HL-60 (cell line): Measurements from ENCODE around the gene PRRT2.
"Not testable (repeated sequence)": the region's sequence is repeated elsewhere in the genome, so short reads cannot be mapped to it uniquely, and the experiment has no call there.

Source experiments
- DNase-seq, 2 experiments: peaks; one replicate each; pipeline ENCODE4 v3.0.0-alpha.2; 2010 to 2020; ENCODE audit warnings: low read depth in 1 of 2, low spot score in 1 of 2
- H3K27ac ChIP-seq: fragments of 250-450 bp; sonication (Bioruptor Pico); replicated peaks from 2 replicates; pipeline ENCODE4 v1.5.1; 2020; ENCODE audit warnings: mild to moderate bottlenecking, moderate library complexity
- H3K27me3 ChIP-seq: fragments of 250-450 bp; sonication (Bioruptor Pico); 2 replicates; pipeline ENCODE4 v1.5.1; 2021; ENCODE audit warnings: mild to moderate bottlenecking, moderate library complexity; ENCODE audit not compliant: insufficient read depth, poor library complexity, severe bottlenecking
- H3K4me3 ChIP-seq: replicated peaks from 2 replicates; pipeline ENCODE4 v1.5.1; 2011; ENCODE audit warnings: mild to moderate bottlenecking, control low read depth, low read length; ENCODE audit not compliant: insufficient read depth
- GABPA ChIP-seq: IDR thresholded peaks from 2 replicates; pipeline ENCODE4 v1.6.1; 2012; ENCODE audit warnings: low read depth
- POLR2AphosphoS5 ChIP-seq: IDR thresholded peaks from 2 replicates; pipeline ENCODE4 v1.6.1; 2012; ENCODE audit warnings: low read depth
- SPI1 ChIP-seq: IDR thresholded peaks from 2 replicates; pipeline ENCODE4 v1.6.1; 2012; ENCODE audit warnings: low read depth, mild to moderate bottlenecking, borderline replicate concordance
- TF ChIP-seq, protein P1 (sequence below): IDR thresholded peaks from one replicate; pipeline ENCODE4 v1.5.1; 2011; ENCODE audit warnings: low read length, control low read depth, inconsistent platforms; ENCODE audit not compliant: insufficient read depth
- TF ChIP-seq, protein P2 (sequence below): IDR thresholded peaks from 2 replicates; pipeline ENCODE4 v1.6.1; 2012; ENCODE audit warnings: low read depth; ENCODE audit not compliant: insufficient replicate concordance

PRRT2 gene

DNA sequence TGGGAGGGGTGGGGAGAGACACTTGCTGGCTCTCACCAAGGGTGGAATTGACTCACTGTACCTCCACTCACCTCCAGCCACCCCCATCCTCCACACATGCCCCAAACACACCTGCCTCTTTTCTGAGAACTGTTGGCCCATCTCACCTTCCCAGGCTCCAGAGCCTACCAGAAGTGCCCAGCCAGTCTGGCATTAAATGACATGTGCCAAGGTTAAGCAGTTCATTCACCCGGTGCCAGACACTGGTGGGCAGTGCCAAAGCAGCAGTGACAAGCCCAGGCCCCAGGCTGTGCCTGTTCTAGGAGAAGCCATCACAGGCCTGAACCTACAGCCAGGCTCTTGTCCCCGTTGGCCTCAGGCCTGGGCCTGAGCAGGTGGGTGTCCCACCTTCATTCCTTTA lies 19.5 kb downstream of the PRRT2 start:
- Histone ChIP-seq H3K4me3 (no peak overlapping the region), H3K27ac (no peak overlapping the region), H3K27me3 (no peaks in the 10 kb centered on the region)
- TF ChIP-seq POLR2AphosphoS5 (no peak), SPI1 (no peak), GABPA (no peak)
- DNase-seq: no peak

DNA sequence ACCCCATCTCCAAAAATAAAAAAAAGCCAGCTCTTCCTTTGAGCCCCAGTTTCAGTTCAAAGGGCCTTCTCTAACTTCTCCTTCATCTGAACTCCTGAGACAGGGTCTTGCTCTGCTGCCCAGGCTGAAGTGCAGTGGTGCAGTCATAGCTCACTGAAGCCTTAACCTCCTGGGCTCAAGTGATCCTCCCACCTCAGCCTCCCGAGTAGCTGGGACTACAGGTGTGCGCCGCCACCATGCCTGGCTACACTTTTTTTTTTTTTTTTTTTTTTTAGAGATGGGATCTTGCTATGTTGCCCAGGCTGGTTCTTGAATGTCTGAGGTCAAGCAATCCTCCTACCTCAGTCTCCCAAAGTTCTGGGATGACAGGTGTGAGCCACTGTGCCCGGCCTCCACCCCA lies 21.2 kb downstream of the PRRT2 start:
- H3K27ac ChIP-seq: not testable (repeated sequence)

DNA sequence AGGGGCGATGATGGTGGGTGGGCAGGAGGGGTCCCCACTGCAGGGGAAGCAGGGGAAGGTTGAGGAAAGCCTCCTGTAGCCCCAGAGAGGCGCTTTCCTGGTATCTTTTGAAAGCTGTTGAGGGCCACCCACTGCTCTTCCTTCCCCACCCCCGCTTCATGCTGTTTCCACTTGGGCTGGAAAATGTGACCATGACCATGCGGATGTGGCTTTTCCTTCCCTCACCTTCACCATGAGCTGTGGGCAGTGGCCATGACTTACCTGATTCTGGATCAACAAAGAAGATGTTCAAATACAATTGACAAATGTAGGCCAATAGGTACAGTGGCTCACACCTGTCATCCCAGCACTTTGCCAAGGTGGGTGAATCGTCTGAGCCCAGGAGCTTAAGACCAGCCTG lies 22.1 kb downstream of the PRRT2 start:
- Histone ChIP-seq H3K27me3 (no peaks in the 10 kb centered on the region), H3K27ac (no peak overlapping the region), H3K4me3 (no peak overlapping the region)
- TF ChIP-seq GABPA (no peak), POLR2AphosphoS5 (no peak), SPI1 (no peak)
- TF ChIP-seq, protein P1, sequence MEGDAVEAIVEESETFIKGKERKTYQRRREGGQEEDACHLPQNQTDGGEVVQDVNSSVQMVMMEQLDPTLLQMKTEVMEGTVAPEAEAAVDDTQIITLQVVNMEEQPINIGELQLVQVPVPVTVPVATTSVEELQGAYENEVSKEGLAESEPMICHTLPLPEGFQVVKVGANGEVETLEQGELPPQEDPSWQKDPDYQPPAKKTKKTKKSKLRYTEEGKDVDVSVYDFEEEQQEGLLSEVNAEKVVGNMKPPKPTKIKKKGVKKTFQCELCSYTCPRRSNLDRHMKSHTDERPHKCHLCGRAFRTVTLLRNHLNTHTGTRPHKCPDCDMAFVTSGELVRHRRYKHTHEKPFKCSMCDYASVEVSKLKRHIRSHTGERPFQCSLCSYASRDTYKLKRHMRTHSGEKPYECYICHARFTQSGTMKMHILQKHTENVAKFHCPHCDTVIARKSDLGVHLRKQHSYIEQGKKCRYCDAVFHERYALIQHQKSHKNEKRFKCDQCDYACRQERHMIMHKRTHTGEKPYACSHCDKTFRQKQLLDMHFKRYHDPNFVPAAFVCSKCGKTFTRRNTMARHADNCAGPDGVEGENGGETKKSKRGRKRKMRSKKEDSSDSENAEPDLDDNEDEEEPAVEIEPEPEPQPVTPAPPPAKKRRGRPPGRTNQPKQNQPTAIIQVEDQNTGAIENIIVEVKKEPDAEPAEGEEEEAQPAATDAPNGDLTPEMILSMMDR: no peak
- TF ChIP-seq, protein P2, sequence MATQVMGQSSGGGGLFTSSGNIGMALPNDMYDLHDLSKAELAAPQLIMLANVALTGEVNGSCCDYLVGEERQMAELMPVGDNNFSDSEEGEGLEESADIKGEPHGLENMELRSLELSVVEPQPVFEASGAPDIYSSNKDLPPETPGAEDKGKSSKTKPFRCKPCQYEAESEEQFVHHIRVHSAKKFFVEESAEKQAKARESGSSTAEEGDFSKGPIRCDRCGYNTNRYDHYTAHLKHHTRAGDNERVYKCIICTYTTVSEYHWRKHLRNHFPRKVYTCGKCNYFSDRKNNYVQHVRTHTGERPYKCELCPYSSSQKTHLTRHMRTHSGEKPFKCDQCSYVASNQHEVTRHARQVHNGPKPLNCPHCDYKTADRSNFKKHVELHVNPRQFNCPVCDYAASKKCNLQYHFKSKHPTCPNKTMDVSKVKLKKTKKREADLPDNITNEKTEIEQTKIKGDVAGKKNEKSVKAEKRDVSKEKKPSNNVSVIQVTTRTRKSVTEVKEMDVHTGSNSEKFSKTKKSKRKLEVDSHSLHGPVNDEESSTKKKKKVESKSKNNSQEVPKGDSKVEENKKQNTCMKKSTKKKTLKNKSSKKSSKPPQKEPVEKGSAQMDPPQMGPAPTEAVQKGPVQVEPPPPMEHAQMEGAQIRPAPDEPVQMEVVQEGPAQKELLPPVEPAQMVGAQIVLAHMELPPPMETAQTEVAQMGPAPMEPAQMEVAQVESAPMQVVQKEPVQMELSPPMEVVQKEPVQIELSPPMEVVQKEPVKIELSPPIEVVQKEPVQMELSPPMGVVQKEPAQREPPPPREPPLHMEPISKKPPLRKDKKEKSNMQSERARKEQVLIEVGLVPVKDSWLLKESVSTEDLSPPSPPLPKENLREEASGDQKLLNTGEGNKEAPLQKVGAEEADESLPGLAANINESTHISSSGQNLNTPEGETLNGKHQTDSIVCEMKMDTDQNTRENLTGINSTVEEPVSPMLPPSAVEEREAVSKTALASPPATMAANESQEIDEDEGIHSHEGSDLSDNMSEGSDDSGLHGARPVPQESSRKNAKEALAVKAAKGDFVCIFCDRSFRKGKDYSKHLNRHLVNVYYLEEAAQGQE: no peak
- DNase-seq: no peak

More for the DNA sequence above, 21.2 kb downstream of the PRRT2 start:
- not testable (repeated sequence) for H3K4me3 ChIP-seq, DNase-seq, H3K27me3 ChIP-seq

DNA sequence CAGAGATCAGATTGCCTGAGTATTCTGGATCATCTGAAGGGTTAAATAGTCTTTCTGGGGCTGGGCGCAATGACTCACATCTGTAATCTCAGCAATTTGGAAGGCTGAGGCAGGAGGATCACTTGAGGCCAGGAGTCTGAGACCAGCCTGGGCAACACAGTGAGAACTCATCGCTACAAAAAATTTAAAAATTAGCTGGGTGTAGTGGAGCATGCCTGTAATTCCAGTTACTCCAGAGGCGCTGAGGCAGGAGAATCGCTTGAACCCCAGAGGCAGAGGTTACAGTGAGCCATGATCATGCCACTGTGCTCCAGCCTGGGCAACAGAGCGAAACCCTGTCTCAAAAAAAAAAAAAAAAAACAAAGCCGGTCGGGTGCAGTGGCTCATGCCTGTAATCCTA lies 23.9 kb downstream of the PRRT2 start:
- TF ChIP-seq GABPA (no peak), SPI1 (no peak), POLR2AphosphoS5 (no peak)
- TF ChIP-seq, protein P2: no peak
- TF ChIP-seq, protein P1: no peak
- Histone ChIP-seq H3K4me3 (no peak overlapping the region), H3K27ac (no peak overlapping the region), H3K27me3 (no peaks in the 10 kb centered on the region)
- DNase-seq: no peak

DNA sequence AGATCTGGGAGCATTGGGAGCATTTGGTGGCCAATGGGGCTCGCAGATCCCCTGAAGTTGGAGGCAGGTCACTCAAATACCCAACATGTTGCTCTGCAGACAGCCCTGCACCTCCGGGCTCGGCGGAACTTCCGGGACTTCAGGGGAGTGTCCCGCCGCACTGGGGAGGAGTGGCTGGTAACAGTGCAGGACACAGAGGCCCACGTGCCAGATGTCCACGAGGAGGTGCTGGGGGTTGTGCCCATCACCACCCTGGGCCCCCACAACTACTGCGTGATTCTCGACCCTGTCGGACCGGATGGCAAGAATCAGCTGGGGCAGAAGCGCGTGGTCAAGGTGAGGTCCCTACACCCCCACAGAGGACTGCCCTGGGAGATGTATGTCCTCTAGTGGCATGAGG lies 24.6 kb downstream of the PRRT2 start:
- H3K27ac ChIP-seq: no peak overlapping the region
- DNase-seq: no peak
- no peaks in the 10 kb centered on the region for H3K27me3 ChIP-seq
- H3K4me3 ChIP-seq: no peak overlapping the region
- TF ChIP-seq GABPA: no peak
- TF ChIP-seq, protein P1: no peak
- TF ChIP-seq, protein P2: no peak
- TF ChIP-seq POLR2AphosphoS5: no peak
- no peak for TF ChIP-seq SPI1
